Measurements from ENCODE around the gene ACTR3C. TPM values are rescaled to one million over a fixed set of nuclear protein-coding genes. Genes with fewer than 3 reads are reported as not detected.

The ACTR3C gene
- polyA plus RNA-seq, 3 donors: 0.55 to 1.9 (median 1.7) TPM

GRCh38 chr7:150361402-150361801 lies 38.1 kb upstream of the ACTR3C start:
- no peak overlapping the region for H3K27ac Mint-ChIP-seq

GRCh38 chr7:150360363-150361058 lies 37.2 kb upstream of the ACTR3C start:
- Histone ChIP-seq H4K20me1 (ENCODE audit: insufficient read depth, low read length) (no peaks in the 10 kb centered on the region), H3K9me3 (replicated peaks in 1 of 2; ENCODE audit: control insufficient read depth in 1 of 2, insufficient read depth in 1 of 2, low read length in 2 of 2) (no peaks in the 10 kb centered on the region), H3K36me3 (replicated peaks in 1 of 2; ENCODE audit: control insufficient read depth in 1 of 2, insufficient read depth in 2 of 2, low read length in 2 of 2) (no peaks in the 10 kb centered on the region), H2AFZ (ENCODE audit: insufficient read depth, low read depth, low read length, poor library complexity, severe bottlenecking) (no peak overlapping the region), H3K27me3 (ENCODE audit: control insufficient read depth in 2 of 2, insufficient read depth in 2 of 2, low read length in 2 of 2) (no peaks in the 10 kb centered on the region), H3K27ac (ENCODE audit: low read depth in 1 of 2, low read length in 2 of 2) (no peak overlapping the region), H3K9ac (ENCODE audit: insufficient read depth, low read length, poor library complexity, severe bottlenecking) (no peak overlapping the region), H3K79me2 (ENCODE audit: insufficient read depth, low read length) (no peaks in the 10 kb centered on the region), H3K4me2 (replicated peaks; ENCODE audit: extremely low read depth, low read length, poor library complexity, severe bottlenecking) (no peak overlapping the region), H3K4me3 (replicated peaks in 1 of 3; ENCODE audit: low read depth in 2 of 3, low read length in 3 of 3) (no peak overlapping the region), H3K4me1 (ENCODE audit: control insufficient read depth in 1 of 2, insufficient read depth in 2 of 2, low read length in 2 of 2) (peaks cover 30 to 33% of the 10 kb centered on the region in 2 donors)
- Mint-ChIP-seq H3K27ac (no peak overlapping the region), H3K9me3 (no peaks in the 10 kb centered on the region), H3K4me1 (peaks cover 38% of the 10 kb centered on the region), H3K36me3 (no peaks in the 10 kb centered on the region), H3K4me3 (no peak overlapping the region), H3K27me3 (ENCODE audit: low read depth in 3 of 3) (peaks cover 1 to 3% (median 3%) of the 10 kb centered on the region in 3 donors)
- DNase-seq: no peak
- 100% methylated on average over 2 of the region's 5 CpGs for WGBS (ENCODE audit: insufficient coverage)
- no peak for TF ChIP-seq CTCF (IDR thresholded peaks at IDR 0.05)
- intact Hi-C loops (cut with micrococcal nuclease): loop anchor here in 1 of 2 donors (10.0 kb wide), 1 partner anchor 424 kb away; no protein-coding TSS in a partner anchor

More at GRCh38 chr7:150361402-150361801, 38.1 kb upstream of the ACTR3C start:
- no peak overlapping the region for H3K4me3 ChIP-seq (replicated peaks in 1 of 3; ENCODE audit: low read depth in 2 of 3, low read length in 3 of 3)
- Mint-ChIP-seq H3K36me3 (no peaks in the 10 kb centered on the region), H3K4me1 (peaks cover 45% of the 10 kb centered on the region), H3K27me3 (ENCODE audit: low read depth in 3 of 3) (peaks cover 1 to 3% (median 3%) of the 10 kb centered on the region in 3 donors), H3K9me3 (no peaks in the 10 kb centered on the region), H3K4me3 (no peak overlapping the region)
- H3K27me3 ChIP-seq (ENCODE audit: control insufficient read depth in 2 of 2, insufficient read depth in 2 of 2, low read length in 2 of 2): no peaks in the 10 kb centered on the region
- H3K27ac ChIP-seq (ENCODE audit: low read depth in 1 of 2, low read length in 2 of 2): no peak overlapping the region
- peaks cover 39 to 42% of the 10 kb centered on the region in 2 donors for H3K4me1 ChIP-seq (ENCODE audit: control insufficient read depth in 1 of 2, insufficient read depth in 2 of 2, low read length in 2 of 2)
- intact Hi-C loops (cut with micrococcal nuclease): loop anchor here in 1 of 2 donors (10.0 kb wide), 1 partner anchor 423 kb away; no protein-coding TSS in a partner anchor
- 94% methylated on average over 7 of the region's 7 CpGs for WGBS (ENCODE audit: insufficient coverage)
- no peaks in the 10 kb centered on the region for H3K9me3 ChIP-seq (replicated peaks in 1 of 2; ENCODE audit: control insufficient read depth in 1 of 2, insufficient read depth in 1 of 2, low read length in 2 of 2)
- H3K9ac ChIP-seq (ENCODE audit: insufficient read depth, low read length, poor library complexity, severe bottlenecking): no peak overlapping the region
- H4K20me1 ChIP-seq (ENCODE audit: insufficient read depth, low read length): no peaks in the 10 kb centered on the region
- DNase-seq: no peak
- no peaks in the 10 kb centered on the region for H3K36me3 ChIP-seq (replicated peaks in 1 of 2; ENCODE audit: control insufficient read depth in 1 of 2, insufficient read depth in 2 of 2, low read length in 2 of 2)
- no peak overlapping the region for H3K4me2 ChIP-seq (replicated peaks; ENCODE audit: extremely low read depth, low read length, poor library complexity, severe bottlenecking)
- no peak for TF ChIP-seq CTCF (IDR thresholded peaks at IDR 0.05)
- no peaks in the 10 kb centered on the region for H3K79me2 ChIP-seq (ENCODE audit: insufficient read depth, low read length)
- H2AFZ ChIP-seq (ENCODE audit: insufficient read depth, low read depth, low read length, poor library complexity, severe bottlenecking): no peak overlapping the region

Measured in CD14-positive monocyte (primary cell).